Measurements from ENCODE around the gene FAAP20.

The FAAP20 gene

GRCh38 chr1:2146836-2147517, 47.6 kb downstream of the FAAP20 start:
- no peak overlapping the region for H3K27ac ChIP-seq (ENCODE audit: low read length)
- H3K4me3 ChIP-seq (ENCODE audit: low read depth in 1 of 2, low read length in 2 of 2), result no peak overlapping the region
- no peaks in the 10 kb centered on the region for H3K36me3 ChIP-seq (ENCODE audit: control insufficient read depth in 1 of 2, insufficient read depth in 2 of 2, low read length in 2 of 2)
- no peaks in the 10 kb centered on the region for H3K27me3 ChIP-seq (ENCODE audit: low read depth, low read length)
- no peaks in the 10 kb centered on the region for H3K9me3 ChIP-seq (ENCODE audit: control insufficient read depth in 1 of 2, low read length in 2 of 2)
- H3K4me1 ChIP-seq (ENCODE audit: control insufficient read depth in 1 of 2, insufficient read depth in 2 of 2, low read length in 2 of 2), result no peaks in the 10 kb centered on the region

GRCh38 chr1:2145946-2146835, 48.4 kb downstream of the FAAP20 start:
- Histone ChIP-seq H3K4me1 (ENCODE audit: control insufficient read depth in 1 of 2, insufficient read depth in 2 of 2, low read length in 2 of 2) (no peaks in the 10 kb centered on the region), H3K27me3 (ENCODE audit: low read depth, low read length) (no peaks in the 10 kb centered on the region), H3K4me3 (ENCODE audit: low read depth in 1 of 2, low read length in 2 of 2) (no peak overlapping the region), H3K27ac (ENCODE audit: low read length) (no peak overlapping the region), H3K9me3 (ENCODE audit: control insufficient read depth in 1 of 2, low read length in 2 of 2) (no peaks in the 10 kb centered on the region), H3K36me3 (ENCODE audit: control insufficient read depth in 1 of 2, insufficient read depth in 2 of 2, low read length in 2 of 2) (no peaks in the 10 kb centered on the region)

GRCh38 chr1:2144501-2145090, 50.0 kb downstream of the FAAP20 start:
- Histone ChIP-seq H3K4me1 (ENCODE audit: control insufficient read depth in 1 of 2, insufficient read depth in 2 of 2, low read length in 2 of 2) (no peaks in the 10 kb centered on the region), H3K27me3 (ENCODE audit: low read depth, low read length) (no peaks in the 10 kb centered on the region), H3K27ac (ENCODE audit: low read length) (no peak overlapping the region), H3K36me3 (ENCODE audit: control insufficient read depth in 1 of 2, insufficient read depth in 2 of 2, low read length in 2 of 2) (no peaks in the 10 kb centered on the region), H3K9me3 (ENCODE audit: control insufficient read depth in 1 of 2, low read length in 2 of 2) (no peaks in the 10 kb centered on the region), H3K4me3 (ENCODE audit: low read depth in 1 of 2, low read length in 2 of 2) (no peak overlapping the region)

- no peak overlapping the region for H3K27ac ChIP-seq (ENCODE audit: low read length)
Measured at GRCh38 chr1:2143814-2144500, 50.6 kb downstream of the FAAP20 start.

GRCh38 chr1:2141025-2141424, 53.5 kb downstream of the FAAP20 start:
- Histone ChIP-seq H3K4me3 (ENCODE audit: low read depth in 1 of 2, low read length in 2 of 2) (no peak overlapping the region), H3K27me3 (ENCODE audit: low read depth, low read length) (no peaks in the 10 kb centered on the region), H3K4me1 (ENCODE audit: control insufficient read depth in 1 of 2, insufficient read depth in 2 of 2, low read length in 2 of 2) (peaks cover 0 to 3% of the 10 kb centered on the region in 2 donors), H3K36me3 (ENCODE audit: control insufficient read depth in 1 of 2, insufficient read depth in 2 of 2, low read length in 2 of 2) (no peaks in the 10 kb centered on the region), H3K27ac (ENCODE audit: low read length) (no peak overlapping the region), H3K9me3 (ENCODE audit: control insufficient read depth in 1 of 2, low read length in 2 of 2) (no peaks in the 10 kb centered on the region)

More at GRCh38 chr1:2143814-2144500, 50.6 kb downstream of the FAAP20 start:
- no peaks in the 10 kb centered on the region for H3K36me3 ChIP-seq (ENCODE audit: control insufficient read depth in 1 of 2, insufficient read depth in 2 of 2, low read length in 2 of 2)
- H3K9me3 ChIP-seq (ENCODE audit: control insufficient read depth in 1 of 2, low read length in 2 of 2), result no peaks in the 10 kb centered on the region
- no peaks in the 10 kb centered on the region for H3K27me3 ChIP-seq (ENCODE audit: low read depth, low read length)
- H3K4me1 ChIP-seq (ENCODE audit: control insufficient read depth in 1 of 2, insufficient read depth in 2 of 2, low read length in 2 of 2), result no peaks in the 10 kb centered on the region
- H3K4me3 ChIP-seq (ENCODE audit: low read depth in 1 of 2, low read length in 2 of 2), result no peak overlapping the region

Data from muscle layer of duodenum (tissue), 2 donors.